Natural killer cell (primary cell): Measurements from ENCODE around the gene RALGPS2. TPM values are rescaled to one million over a fixed set of nuclear protein-coding genes. Genes with fewer than 3 reads are reported as not detected.

ENCODE experiments used
- ATAC-seq, 3 donors: fragments of 150-1000 bp in 2 of 3; fragments of 200-7000 bp in 1 of 3; cut with Tn5 transposase; 1 replicate in 1 of 3; 2 replicates in 2 of 3; pipeline ENCODE4 v1.10.0; 2021; ENCODE audit warnings: mild to moderate bottlenecking in 2 of 3, moderate library complexity in 2 of 3
- DNase-seq, 2 donors: peaks; one replicate each; pipeline versions ENCODE4 v3.0.0 to v3.0.0-alpha.2; 2013 to 2021; ENCODE audit warnings: mixed read lengths in 1 of 2
- H3K27ac ChIP-seq: one replicate; pipeline ENCODE4 v1.5.1; 2013; ENCODE audit warnings: mild to moderate bottlenecking, low read length
- H3K27me3 ChIP-seq: one replicate; pipeline ENCODE4 v1.6.1; 2013; ENCODE audit warnings: low read length; ENCODE audit not compliant: control insufficient read depth, insufficient read depth
- H3K36me3 ChIP-seq: one replicate; pipeline ENCODE4 v1.6.1; 2013; ENCODE audit warnings: low read length; ENCODE audit not compliant: control insufficient read depth, insufficient read depth
- H3K4me1 ChIP-seq: one replicate; pipeline ENCODE4 v1.6.1; 2013; ENCODE audit warnings: low read length; ENCODE audit not compliant: control insufficient read depth, insufficient read depth
- H3K4me3 ChIP-seq: one replicate; pipeline ENCODE4 v1.5.1; 2013; ENCODE audit warnings: low read length
- H3K9me3 ChIP-seq: one replicate; pipeline ENCODE4 v1.6.1; 2013; ENCODE audit warnings: low read length; ENCODE audit not compliant: control insufficient read depth, insufficient read depth
- H3K27ac Mint-ChIP-seq, 2 donors: one replicate each; pipeline ENCODE4 v1.8.0; 2022; ENCODE audit warnings: mild to moderate bottlenecking in 2 of 2, mixed read lengths in 2 of 2, moderate library complexity in 1 of 2
- H3K27me3 Mint-ChIP-seq, 2 donors: one replicate each; pipeline ENCODE4 v1.8.0; 2022; ENCODE audit warnings: low read depth in 2 of 2, mixed read lengths in 2 of 2
- H3K36me3 Mint-ChIP-seq: one replicate; pipeline ENCODE4 v1.8.0; 2022; ENCODE audit warnings: mixed read lengths
- H3K4me1 Mint-ChIP-seq, 2 donors: one replicate each; pipeline ENCODE4 v1.8.0; 2022; ENCODE audit warnings: mixed read lengths in 2 of 2
- H3K4me3 Mint-ChIP-seq: one replicate; pipeline ENCODE4 v1.8.0; 2022; ENCODE audit warnings: mild to moderate bottlenecking, moderate library complexity, mixed read lengths
- H3K9me3 Mint-ChIP-seq, 2 donors: one replicate each; pipeline ENCODE4 v1.8.0; 2022; ENCODE audit warnings: mixed read lengths in 2 of 2
- WGBS: methylation state at CpG from one replicate; pipeline ENCODE4 v1.1.7; 2013; ENCODE audit warnings: missing lambda C conversion rate; ENCODE audit not compliant: insufficient coverage; 5-methylcytosine and 5-hydroxymethylcytosine counted together
- intact Hi-C: fragments of 100-400 bp; cut with micrococcal nuclease; formaldehyde crosslinking; loops from one replicate; pipeline ENCODE4 v1.14.2; 2022
- total RNA-seq, 4 donors: library from RNA; stranded (reverse); fragments of 120-200 nt in 1 of 4; gene quantifications; one replicate each; pipeline versions ENCODE4 v1.2.3 to v1.2.4, GENCODE V29; 2013 to 2022
- TF ChIP-seq, protein P1 (sequence below): fragments of 200-600 bp; IDR thresholded peaks from one replicate; pipeline ENCODE4 v1.8.0; 2022; ENCODE audit warnings: antibody characterized with exemption

The RALGPS2 gene
- total RNA-seq, 3 donors from 2014 or later (not counting 1 experiment from before 2014, with no cell fraction given) = 11.1 to 12.4 (median 11.8) TPM

DNA sequence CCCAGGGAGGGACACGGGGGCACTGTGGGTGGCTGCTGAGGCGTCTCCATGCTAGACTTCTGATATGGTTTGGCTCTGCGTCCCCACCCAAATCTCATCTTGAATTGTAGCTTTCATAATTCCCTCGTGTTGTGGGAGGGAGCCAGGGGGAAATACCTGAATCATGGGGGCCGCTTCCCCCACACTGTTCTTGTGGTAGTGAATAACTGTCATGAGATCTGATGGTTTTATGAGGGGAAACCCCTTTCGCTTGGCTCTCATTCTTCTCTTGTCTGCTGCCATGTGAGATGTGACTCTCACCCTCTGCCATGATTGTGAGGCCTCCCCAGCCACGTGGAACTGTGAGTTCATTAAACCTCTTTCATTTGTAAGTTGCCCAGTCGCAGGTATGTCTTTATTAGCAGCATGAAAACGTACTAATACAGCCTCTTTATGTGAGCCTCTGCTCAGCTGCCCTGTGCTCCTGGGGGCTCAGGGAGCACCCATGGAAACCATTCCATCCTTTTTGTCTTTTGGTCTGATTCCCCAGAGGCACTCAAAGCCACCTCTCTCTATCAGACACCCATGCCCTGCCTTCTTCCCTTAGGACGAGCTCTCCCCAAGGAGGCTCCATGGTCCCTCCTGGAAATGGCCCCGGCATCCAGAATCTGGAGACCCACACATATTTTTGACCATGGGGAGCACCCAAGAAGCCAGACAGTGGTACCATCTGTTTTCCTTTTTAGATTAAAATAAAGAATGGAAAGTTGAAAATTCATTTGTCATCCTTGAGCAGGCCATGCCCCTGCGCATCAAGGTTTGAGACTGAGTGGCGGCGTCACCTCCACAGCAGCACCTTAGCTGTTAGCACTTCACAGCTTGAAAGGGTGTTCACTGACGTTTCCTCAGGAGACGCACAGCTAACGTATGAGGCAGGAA, 234.8 kb downstream of the RALGPS2 start:
- H3K27ac ChIP-seq = no peak overlapping the region
- peaks cover 1% of the 10 kb centered on the region for H3K9me3 ChIP-seq
- H3K36me3 ChIP-seq = no peaks in the 10 kb centered on the region
- no peaks in the 10 kb centered on the region for H3K4me1 ChIP-seq
- ATAC-seq = no peak
- no peak overlapping the region for H3K4me3 ChIP-seq
- Mint-ChIP-seq H3K27ac (no peak overlapping the region), H3K36me3 (no peaks in the 10 kb centered on the region), H3K4me3 (no peak overlapping the region), H3K27me3 (peaks cover 7 to 12% of the 10 kb centered on the region in 2 donors), H3K9me3 (no peaks in the 10 kb centered on the region), H3K4me1 (no peaks in the 10 kb centered on the region)
- intact Hi-C loops = no loop called here
- H3K27me3 ChIP-seq = no peaks in the 10 kb centered on the region
- WGBS = 80% methylated on average over 16 of the region's 17 CpGs
- no peak for DNase-seq
- TF ChIP-seq, protein P1, sequence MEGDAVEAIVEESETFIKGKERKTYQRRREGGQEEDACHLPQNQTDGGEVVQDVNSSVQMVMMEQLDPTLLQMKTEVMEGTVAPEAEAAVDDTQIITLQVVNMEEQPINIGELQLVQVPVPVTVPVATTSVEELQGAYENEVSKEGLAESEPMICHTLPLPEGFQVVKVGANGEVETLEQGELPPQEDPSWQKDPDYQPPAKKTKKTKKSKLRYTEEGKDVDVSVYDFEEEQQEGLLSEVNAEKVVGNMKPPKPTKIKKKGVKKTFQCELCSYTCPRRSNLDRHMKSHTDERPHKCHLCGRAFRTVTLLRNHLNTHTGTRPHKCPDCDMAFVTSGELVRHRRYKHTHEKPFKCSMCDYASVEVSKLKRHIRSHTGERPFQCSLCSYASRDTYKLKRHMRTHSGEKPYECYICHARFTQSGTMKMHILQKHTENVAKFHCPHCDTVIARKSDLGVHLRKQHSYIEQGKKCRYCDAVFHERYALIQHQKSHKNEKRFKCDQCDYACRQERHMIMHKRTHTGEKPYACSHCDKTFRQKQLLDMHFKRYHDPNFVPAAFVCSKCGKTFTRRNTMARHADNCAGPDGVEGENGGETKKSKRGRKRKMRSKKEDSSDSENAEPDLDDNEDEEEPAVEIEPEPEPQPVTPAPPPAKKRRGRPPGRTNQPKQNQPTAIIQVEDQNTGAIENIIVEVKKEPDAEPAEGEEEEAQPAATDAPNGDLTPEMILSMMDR = no peak

DNA sequence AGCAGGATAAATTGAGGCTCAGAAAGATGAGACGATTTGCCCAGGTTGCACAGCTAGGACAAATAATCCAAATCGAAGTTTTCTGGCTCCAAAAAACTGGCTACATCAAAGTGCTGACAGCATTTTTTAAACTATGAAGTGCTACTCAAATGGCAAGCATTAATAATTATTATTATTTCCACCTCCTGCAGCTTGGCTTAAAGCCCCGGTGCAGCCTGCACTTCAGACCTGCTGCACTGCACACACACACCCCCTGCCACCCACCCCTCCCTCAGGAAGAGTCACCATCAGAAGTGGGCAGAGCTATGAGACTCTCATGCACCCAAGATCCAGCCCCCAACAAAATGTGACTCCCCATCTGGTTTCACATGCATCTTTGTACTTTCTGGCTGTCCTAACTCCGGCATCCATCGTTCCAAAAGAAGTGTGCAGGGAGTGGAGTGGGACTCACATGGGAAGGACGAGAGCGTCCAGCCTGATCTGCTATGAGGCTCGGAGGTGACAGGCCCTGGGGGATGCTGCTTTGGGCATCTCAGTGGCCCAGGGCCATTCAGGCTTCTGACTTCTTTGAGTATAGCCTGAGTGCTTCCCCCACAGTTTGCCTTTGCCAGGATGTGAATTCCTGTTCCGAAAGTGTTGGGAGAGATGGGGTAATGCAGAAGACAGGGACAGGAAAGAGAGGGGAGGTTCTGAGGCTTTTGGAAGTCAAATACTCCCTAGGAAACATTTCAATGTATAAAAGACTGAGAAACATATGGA, 235.6 kb downstream of the RALGPS2 start:
- Histone ChIP-seq H3K4me1 (no peaks in the 10 kb centered on the region), H3K27ac (no peak overlapping the region), H3K27me3 (no peaks in the 10 kb centered on the region), H3K4me3 (no peak overlapping the region), H3K36me3 (no peaks in the 10 kb centered on the region), H3K9me3 (peaks cover 3% of the 10 kb centered on the region)
- Mint-ChIP-seq H3K27me3 (peaks cover 2 to 3% of the 10 kb centered on the region in 2 donors), H3K27ac (no peak overlapping the region), H3K4me1 (no peaks in the 10 kb centered on the region), H3K36me3 (no peaks in the 10 kb centered on the region), H3K4me3 (no peak overlapping the region), H3K9me3 (no peaks in the 10 kb centered on the region)
- intact Hi-C loops = no loop called here
- TF ChIP-seq, protein P1 = no peak
- WGBS = 83% methylated on average over 9 of the region's 9 CpGs
- DNase-seq (no peak), ATAC-seq (no peak)

DNA sequence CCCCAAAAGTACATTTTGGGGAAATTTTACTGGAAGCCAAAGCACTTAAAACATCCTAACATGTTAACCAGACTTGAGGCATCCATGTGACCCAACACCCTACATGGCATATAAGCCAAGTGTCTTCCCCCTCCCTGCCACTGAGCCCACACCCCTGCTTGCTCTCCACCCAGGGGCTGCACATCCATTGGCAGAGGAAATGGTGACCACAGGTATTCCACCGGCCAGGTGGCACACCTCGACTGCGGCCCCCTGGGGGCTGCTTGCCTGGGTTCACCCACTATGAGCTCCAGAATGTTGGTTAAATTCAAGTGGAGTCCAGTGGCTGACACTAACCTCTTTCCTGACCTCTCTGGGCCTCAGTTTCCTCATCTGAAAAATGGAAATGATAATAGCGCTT, 236.3 kb downstream of the RALGPS2 start:
- TF ChIP-seq, protein P1 = no peak
- H3K36me3 Mint-ChIP-seq = no peaks in the 10 kb centered on the region
- H3K4me1 Mint-ChIP-seq = no peaks in the 10 kb centered on the region
- DNase-seq (no peak), ATAC-seq (no peak)
- WGBS = 79% methylated on average over 3 of the region's 4 CpGs
- no peak overlapping the region for H3K4me3 Mint-ChIP-seq
- H3K27me3 ChIP-seq = no peaks in the 10 kb centered on the region
- no peaks in the 10 kb centered on the region for H3K4me1 ChIP-seq
- no peaks in the 10 kb centered on the region for H3K36me3 ChIP-seq
- H3K27ac Mint-ChIP-seq = no peak overlapping the region
- H3K9me3 Mint-ChIP-seq = no peaks in the 10 kb centered on the region
- peaks cover 3% of the 10 kb centered on the region for H3K9me3 ChIP-seq
- intact Hi-C loops = no loop called here
- H3K4me3 ChIP-seq = no peak overlapping the region
- H3K27ac ChIP-seq = no peak overlapping the region
- H3K27me3 Mint-ChIP-seq = peaks cover 0 to 2% of the 10 kb centered on the region in 2 donors
